ENCODE results near the gene FRS2. TPM values are rescaled to one million over a fixed set of nuclear protein-coding genes. Genes with fewer than 3 reads are reported as not detected.

The FRS2 gene
- total and polyA plus RNA-seq, 10 of the 15 experiments (the other 5 are each of a cell fraction or from before 2014, with no cell fraction given), result 1.1 to 13.1 (median 5.9) TPM

GRCh38 chr12:69469854-69470188, 367 bp upstream of the FRS2 start:
- no peak for ATAC-seq
- no peak for DNase-seq (ENCODE audit: low read depth, low spot score)
- H3K36me3 ChIP-seq (ENCODE audit: control insufficient read depth in 2 of 2, insufficient read depth in 2 of 2, low read length in 1 of 2), result no peaks in the 10 kb centered on the region
- in situ Hi-C loops (cut with MboI) (no loop called here), intact Hi-C loops (cut with micrococcal nuclease; ENCODE audit: unreplicated experiment) (loop anchor here (1.0 to 5.0 kb wide), 2 partner anchors 57 to 101 kb away; no protein-coding TSS in a partner anchor)
- ChIA-PET RAD21 (ENCODE audit: unreplicated experiment) (interaction anchor here (0.7 to 3.0 kb wide), 7 partner anchors 65 to 222 kb away, joined by 3 to 20 read pairs (median 4); no protein-coding TSS in a partner anchor), SMC1A (ENCODE audit: uncharacterized antibody, unreplicated experiment) (interaction anchor here (0.8 to 2.3 kb wide), 8 partner anchors 11 to 101 kb away, joined by 3 to 11 read pairs (median 3); no protein-coding TSS in a partner anchor), POLR2A (interaction anchor here (0.9 to 1.3 kb wide), 3 partner anchors 29 to 119 kb away, joined by 4 to 9 read pairs (median 5); no protein-coding TSS in a partner anchor), CTCF (interaction anchor here (1.0 to 2.6 kb wide), 5 partner anchors 9 to 116 kb away, joined by 4 to 38 read pairs (median 7); partner anchors contain the start of gene CCT2)
- no peak for FAIRE-seq
- H3K79me2 ChIP-seq (ENCODE audit: control insufficient read depth, insufficient read depth, low read length), result peaks cover 45% of the 10 kb centered on the region
- peak overlapping the region; percentile 91 for H3K27ac ChIP-seq (ENCODE audit: control insufficient read depth, insufficient read depth)
- H3K9me3 ChIP-seq (replicated peaks; ENCODE audit: control insufficient read depth, insufficient read depth, low read length), result no peaks in the 10 kb centered on the region
- 64% methylated on average over 10 of the region's 10 CpGs for WGBS (ENCODE audit: insufficient coverage, insufficient replicate concordance, low lambda C conversion rate, missing lambda C conversion rate)
- H3K4me2 ChIP-seq (ENCODE audit: control insufficient read depth, insufficient read depth), result peak overlapping the region; percentile 81
- no peaks in the 10 kb centered on the region for H3K27me3 ChIP-seq (replicated peaks in 1 of 2; ENCODE audit: control insufficient read depth in 2 of 2, insufficient read depth in 2 of 2, low read length in 1 of 2)
- TF ChIP-seq BMI1 (IDR thresholded peaks at IDR 0.05; ENCODE audit: borderline replicate concordance) (no peak), ZNF217 (IDR thresholded peaks at IDR 0.05) (peak; percentile 53; the same call in 1 of the 2 replicates), SKIL (IDR thresholded peaks at IDR 0.05; ENCODE audit: low read depth, poor library complexity, severe bottlenecking) (peak; percentile 31), FOXK2 (IDR thresholded peaks at IDR 0.05) (no peak), CHD1 (IDR thresholded peaks at IDR 0.05; ENCODE audit: low read depth, low read length) (no peak), IRF5 (IDR thresholded peaks at IDR 0.05; ENCODE audit: borderline replicate concordance) (no peak), MLLT1 (IDR thresholded peaks at IDR 0.05) (peak; percentile 98)
- peak overlapping the region; percentile 94 for H2AFZ ChIP-seq (ENCODE audit: control insufficient read depth, low read depth, low read length)
- TSS peak; percentile 98 for BruUV-seq (replicated peaks)
- H4K20me1 ChIP-seq (ENCODE audit: control insufficient read depth, insufficient read depth), result no peaks in the 10 kb centered on the region
- peaks cover 8% of the 10 kb centered on the region; the same call in 1 of the 2 replicates for H3K4me1 ChIP-seq (ENCODE audit: control insufficient read depth, insufficient read depth, low read length)
- peak overlapping the region; percentile 86 for H3K9ac ChIP-seq (ENCODE audit: control insufficient read depth, insufficient read depth, low read length)
- H3K4me3 ChIP-seq, result peak overlapping the region; percentile 86; the same call in 1 of the 2 replicates

Measured in GM12878 (cell line).